GM23338 (cell line): ENCODE measurements around the gene DOCK10.

Experiments
- CREB1 ChIP-seq: fragments of 250-450 bp; sonication (Bioruptor Pico); IDR thresholded peaks from 2 replicates; pipeline ENCODE4 v1.5.0; 2020; ENCODE audit warnings: low read depth, mild to moderate bottlenecking, moderate library complexity
- EZH2 ChIP-seq: fragments of 200-600 bp; sonication (generic); IDR thresholded peaks from one replicate; pipeline ENCODE4 v1.8.0; 2017; ENCODE audit warnings: antibody characterized with exemption, mild to moderate bottlenecking, low read depth; ENCODE audit not compliant: unreplicated experiment
- POLR2AphosphoS5 ChIP-seq: IDR thresholded peaks from 2 replicates; pipeline ENCODE4 v1.6.1; 2016; ENCODE audit warnings: antibody characterized with exemption, low read depth
- ZNF114 ChIP-seq: fragments of 250-450 bp; sonication (Bioruptor Pico); IDR thresholded peaks from 2 replicates; pipeline ENCODE4 v1.5.0; 2020; ENCODE audit warnings: mild to moderate bottlenecking, moderate library complexity
- TF ChIP-seq, protein P1 (sequence below), 2 experiments: fragments of 200-600 bp in 1 of 2; sonication (generic) in 1 of 2; conservative IDR thresholded peaks; 2 replicates each; pipeline versions ENCODE4 v1.5.1 to v1.6.1; 2016 to 2017; ENCODE audit warnings: antibody characterized with exemption in 2 of 2, low read depth in 2 of 2, mild to moderate bottlenecking in 2 of 2, moderate library complexity in 1 of 2

DNA sequence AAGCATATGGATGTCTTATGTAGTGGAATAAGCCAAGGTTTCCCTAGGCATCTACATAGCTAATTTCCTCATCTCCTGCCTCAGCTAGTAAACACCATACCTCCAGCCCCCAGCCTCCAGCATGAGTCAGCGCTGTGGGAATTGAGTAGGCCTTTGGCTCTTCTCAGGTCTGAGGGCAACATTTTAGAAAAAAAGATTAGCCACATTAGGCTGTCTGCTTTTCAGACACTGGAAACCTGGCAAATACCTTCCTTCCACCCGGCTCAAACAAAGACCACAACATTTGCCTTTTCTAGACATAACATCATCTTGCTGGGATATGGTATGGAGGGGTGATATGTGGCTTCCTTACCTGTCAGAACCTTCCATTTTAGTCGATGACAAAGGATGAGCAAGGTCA is 320.0 kb downstream of the DOCK10 start:
- TF ChIP-seq, protein P1, sequence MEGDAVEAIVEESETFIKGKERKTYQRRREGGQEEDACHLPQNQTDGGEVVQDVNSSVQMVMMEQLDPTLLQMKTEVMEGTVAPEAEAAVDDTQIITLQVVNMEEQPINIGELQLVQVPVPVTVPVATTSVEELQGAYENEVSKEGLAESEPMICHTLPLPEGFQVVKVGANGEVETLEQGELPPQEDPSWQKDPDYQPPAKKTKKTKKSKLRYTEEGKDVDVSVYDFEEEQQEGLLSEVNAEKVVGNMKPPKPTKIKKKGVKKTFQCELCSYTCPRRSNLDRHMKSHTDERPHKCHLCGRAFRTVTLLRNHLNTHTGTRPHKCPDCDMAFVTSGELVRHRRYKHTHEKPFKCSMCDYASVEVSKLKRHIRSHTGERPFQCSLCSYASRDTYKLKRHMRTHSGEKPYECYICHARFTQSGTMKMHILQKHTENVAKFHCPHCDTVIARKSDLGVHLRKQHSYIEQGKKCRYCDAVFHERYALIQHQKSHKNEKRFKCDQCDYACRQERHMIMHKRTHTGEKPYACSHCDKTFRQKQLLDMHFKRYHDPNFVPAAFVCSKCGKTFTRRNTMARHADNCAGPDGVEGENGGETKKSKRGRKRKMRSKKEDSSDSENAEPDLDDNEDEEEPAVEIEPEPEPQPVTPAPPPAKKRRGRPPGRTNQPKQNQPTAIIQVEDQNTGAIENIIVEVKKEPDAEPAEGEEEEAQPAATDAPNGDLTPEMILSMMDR (conservative IDR thresholded peaks at IDR 0.05; ENCODE audit: low read depth in 2 of 2) = no peak
- no peak for TF ChIP-seq POLR2AphosphoS5
- TF ChIP-seq EZH2 = no peak
- TF ChIP-seq CREB1 (CRISPR knock-in tag) = no peak
- no peak for TF ChIP-seq ZNF114
